ENCODE measurements around the gene HHAT. TPM values are rescaled to one million over a fixed set of nuclear protein-coding genes. Genes with fewer than 3 reads are reported as not detected.

Gene HHAT
- total RNA-seq, 1 donor from 2014 or later = 11.4 TPM

- H3K36me3 Mint-ChIP-seq (ENCODE audit: low read depth, unreplicated experiment) = no peaks in the 10 kb centered on the region
- peaks cover under 1% of the 10 kb centered on the region for H3K9me3 Mint-ChIP-seq (ENCODE audit: unreplicated experiment)
- DNase-seq (ENCODE audit: low read depth) (no peak), FAIRE-seq (no peak)
- Histone ChIP-seq H3K4me3 (ENCODE audit: insufficient read depth, low read depth, low read length) (no peak overlapping the region), H3K27ac (ENCODE audit: low read depth, low read length) (no peak overlapping the region), H3K9me3 (ENCODE audit: insufficient read depth, low read depth, low read length) (no peaks in the 10 kb centered on the region), H3K4me1 (ENCODE audit: insufficient read depth, low read length) (peaks cover 3% of the 10 kb centered on the region), H3K27me3 (ENCODE audit: insufficient read depth, low read length) (no peaks in the 10 kb centered on the region), H4K20me1 (ENCODE audit: insufficient read depth, low read length) (no peaks in the 10 kb centered on the region), H3K9ac (ENCODE audit: low read length) (no peak overlapping the region), H3K79me2 (ENCODE audit: insufficient read depth, low read length) (no peaks in the 10 kb centered on the region), H3K4me2 (ENCODE audit: low read length) (no peak overlapping the region), H3K36me3 (ENCODE audit: insufficient read depth, low read length) (no peaks in the 10 kb centered on the region), H2AFZ (ENCODE audit: low read depth, low read length) (no peak overlapping the region)
- peaks cover 13% of the 10 kb centered on the region for H3K4me1 Mint-ChIP-seq (ENCODE audit: low read depth, unreplicated experiment)
- TF ChIP-seq EZH2 (IDR thresholded peaks at IDR 0.05; ENCODE audit: insufficient read depth, low read length) (no peak), CTCF (IDR thresholded peaks at IDR 0.05; ENCODE audit: insufficient read depth, low read depth, low read length) (no peak)
- no peak overlapping the region for H3K27ac Mint-ChIP-seq (ENCODE audit: unreplicated experiment)
- H3K4me3 Mint-ChIP-seq (ENCODE audit: unreplicated experiment) = no peak overlapping the region
- peaks cover 2% of the 10 kb centered on the region for H3K27me3 Mint-ChIP-seq (ENCODE audit: low read depth, unreplicated experiment)
These were observed 253.7 kb downstream of the HHAT start for GRCh38 chr1:210582205-210582970.

GRCh38 chr1:210584439-210585113 lies 255.9 kb downstream of the HHAT start:
- TF ChIP-seq CTCF (IDR thresholded peaks at IDR 0.05; ENCODE audit: insufficient read depth, low read depth, low read length) (peak; percentile 74), EZH2 (IDR thresholded peaks at IDR 0.05; ENCODE audit: insufficient read depth, low read length) (no peak)
- Mint-ChIP-seq H3K4me3 (ENCODE audit: unreplicated experiment) (no peak overlapping the region), H3K9me3 (ENCODE audit: unreplicated experiment) (no peaks in the 10 kb centered on the region), H3K27me3 (ENCODE audit: low read depth, unreplicated experiment) (peaks cover 2% of the 10 kb centered on the region), H3K36me3 (ENCODE audit: low read depth, unreplicated experiment) (no peaks in the 10 kb centered on the region), H3K27ac (ENCODE audit: unreplicated experiment) (no peak overlapping the region), H3K4me1 (ENCODE audit: low read depth, unreplicated experiment) (peaks cover 19% of the 10 kb centered on the region)
- DNase-seq (ENCODE audit: low read depth) = peak; percentile 47
- peak; percentile 23 for FAIRE-seq
- Histone ChIP-seq H3K27ac (ENCODE audit: low read depth, low read length) (no peak overlapping the region), H3K4me3 (ENCODE audit: insufficient read depth, low read depth, low read length) (no peak overlapping the region), H3K4me2 (ENCODE audit: low read length) (no peak overlapping the region), H3K9ac (ENCODE audit: low read length) (no peak overlapping the region), H3K79me2 (ENCODE audit: insufficient read depth, low read length) (no peaks in the 10 kb centered on the region), H3K27me3 (ENCODE audit: insufficient read depth, low read length) (no peaks in the 10 kb centered on the region), H3K9me3 (ENCODE audit: insufficient read depth, low read depth, low read length) (no peaks in the 10 kb centered on the region), H3K4me1 (ENCODE audit: insufficient read depth, low read length) (peaks cover 7% of the 10 kb centered on the region), H4K20me1 (ENCODE audit: insufficient read depth, low read length) (no peaks in the 10 kb centered on the region), H3K36me3 (ENCODE audit: insufficient read depth, low read length) (no peaks in the 10 kb centered on the region), H2AFZ (ENCODE audit: low read depth, low read length) (no peak overlapping the region)

- H3K27ac Mint-ChIP-seq (ENCODE audit: unreplicated experiment) = no peak overlapping the region
These were observed 258.1 kb downstream of the HHAT start for GRCh38 chr1:210586771-210587170.

More at GRCh38 chr1:210586771-210587170, 258.1 kb downstream of the HHAT start:
- H3K4me3 ChIP-seq (ENCODE audit: insufficient read depth, low read depth, low read length) = no peak overlapping the region
- FAIRE-seq (no peak), DNase-seq (ENCODE audit: low read depth) (no peak)
- H3K27me3 ChIP-seq (ENCODE audit: insufficient read depth, low read length) = no peaks in the 10 kb centered on the region
- no peak for TF ChIP-seq EZH2 (IDR thresholded peaks at IDR 0.05; ENCODE audit: insufficient read depth, low read length)
- TF ChIP-seq CTCF (IDR thresholded peaks at IDR 0.05; ENCODE audit: insufficient read depth, low read depth, low read length) = no peak
- H3K9ac ChIP-seq (ENCODE audit: low read length) = no peak overlapping the region
- no peak overlapping the region for H3K4me2 ChIP-seq (ENCODE audit: low read length)
- no peaks in the 10 kb centered on the region for H3K36me3 ChIP-seq (ENCODE audit: insufficient read depth, low read length)
- peaks cover 7% of the 10 kb centered on the region for H3K4me1 ChIP-seq (ENCODE audit: insufficient read depth, low read length)
- no peaks in the 10 kb centered on the region for H3K9me3 ChIP-seq (ENCODE audit: insufficient read depth, low read depth, low read length)
- Mint-ChIP-seq H3K4me1 (ENCODE audit: low read depth, unreplicated experiment) (peaks cover 19% of the 10 kb centered on the region), H3K27me3 (ENCODE audit: low read depth, unreplicated experiment) (peaks cover 2% of the 10 kb centered on the region), H3K36me3 (ENCODE audit: low read depth, unreplicated experiment) (no peaks in the 10 kb centered on the region), H3K4me3 (ENCODE audit: unreplicated experiment) (no peak overlapping the region), H3K9me3 (ENCODE audit: unreplicated experiment) (no peaks in the 10 kb centered on the region)
- no peak overlapping the region for H3K27ac ChIP-seq (ENCODE audit: low read depth, low read length)
- no peak overlapping the region for H2AFZ ChIP-seq (ENCODE audit: low read depth, low read length)
- H3K79me2 ChIP-seq (ENCODE audit: insufficient read depth, low read length) = no peaks in the 10 kb centered on the region
- no peaks in the 10 kb centered on the region for H4K20me1 ChIP-seq (ENCODE audit: insufficient read depth, low read length)
